A673 (cell line): Measurements from ENCODE around the gene MRE11.

Experiments used
- CTCF ChIP-seq: fragments of 300-800, 200-600 bp; sonication (generic); conservative IDR thresholded peaks from 2 replicates; pipeline ENCODE4 v1.5.1; 2017; ENCODE audit warnings: low read depth, mild to moderate bottlenecking, antibody characterized with exemption, low read length, moderate library complexity, mixed read lengths
- EZH2 ChIP-seq: fragments of 200-600 bp; sonication (generic); IDR thresholded peaks from 2 replicates; pipeline ENCODE4 v1.6.1; 2017; ENCODE audit warnings: borderline replicate concordance, low read depth, mild to moderate bottlenecking, mixed read lengths, antibody characterized with exemption, low read length; ENCODE audit not compliant: poor library complexity, severe bottlenecking

- TF ChIP-seq CTCF = no peak
- no peak for TF ChIP-seq EZH2
Measured at GRCh38 chr11:94501522-94501921, 7.9 kb upstream of the MRE11 start.
